ENCODE measurements around the gene STIM2.
"Not testable (repeated sequence)": the region's sequence is repeated elsewhere in the genome, so short reads cannot be mapped to it uniquely, and the experiment has no call there.

The STIM2 gene

GRCh38 chr4:26962720-26963119 is 102.1 kb downstream of the STIM2 start:
- no peak overlapping the region for H3K4me3 ChIP-seq (ENCODE audit: low read depth, low read length)
- POLR2A ChIA-PET, result no interaction called here
- TF ChIP-seq, protein P1, sequence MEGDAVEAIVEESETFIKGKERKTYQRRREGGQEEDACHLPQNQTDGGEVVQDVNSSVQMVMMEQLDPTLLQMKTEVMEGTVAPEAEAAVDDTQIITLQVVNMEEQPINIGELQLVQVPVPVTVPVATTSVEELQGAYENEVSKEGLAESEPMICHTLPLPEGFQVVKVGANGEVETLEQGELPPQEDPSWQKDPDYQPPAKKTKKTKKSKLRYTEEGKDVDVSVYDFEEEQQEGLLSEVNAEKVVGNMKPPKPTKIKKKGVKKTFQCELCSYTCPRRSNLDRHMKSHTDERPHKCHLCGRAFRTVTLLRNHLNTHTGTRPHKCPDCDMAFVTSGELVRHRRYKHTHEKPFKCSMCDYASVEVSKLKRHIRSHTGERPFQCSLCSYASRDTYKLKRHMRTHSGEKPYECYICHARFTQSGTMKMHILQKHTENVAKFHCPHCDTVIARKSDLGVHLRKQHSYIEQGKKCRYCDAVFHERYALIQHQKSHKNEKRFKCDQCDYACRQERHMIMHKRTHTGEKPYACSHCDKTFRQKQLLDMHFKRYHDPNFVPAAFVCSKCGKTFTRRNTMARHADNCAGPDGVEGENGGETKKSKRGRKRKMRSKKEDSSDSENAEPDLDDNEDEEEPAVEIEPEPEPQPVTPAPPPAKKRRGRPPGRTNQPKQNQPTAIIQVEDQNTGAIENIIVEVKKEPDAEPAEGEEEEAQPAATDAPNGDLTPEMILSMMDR (IDR thresholded peaks at IDR 0.05; ENCODE audit: insufficient read depth, low read length, missing control alignments), result no peak
- no peak for DNase-seq (ENCODE audit: low read depth, low spot score)
- CTCF ChIA-PET, result no interaction called here

DNA sequence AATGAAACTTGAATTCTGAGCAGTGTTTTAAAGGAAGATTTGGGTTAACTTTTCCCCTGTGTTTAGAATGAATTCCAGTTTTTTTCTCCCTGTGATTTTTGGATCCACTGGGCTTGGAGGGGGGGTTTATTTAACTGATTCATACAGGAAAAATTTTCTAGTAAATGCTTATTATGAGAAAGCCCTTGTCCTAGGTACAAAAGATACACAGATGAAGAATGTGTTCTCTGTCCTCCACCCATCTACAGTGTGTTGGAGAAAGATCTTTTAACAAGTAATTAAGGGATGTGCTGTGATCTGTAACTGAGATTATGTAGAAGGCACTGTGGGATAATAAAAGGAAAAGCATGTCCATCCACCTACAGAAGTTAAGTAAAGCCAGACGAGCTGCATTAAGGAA is 103.9 kb downstream of the STIM2 start:
- CTCF ChIA-PET, result no interaction called here
- POLR2A ChIA-PET, result no interaction called here
- TF ChIP-seq, protein P1 (IDR thresholded peaks at IDR 0.05; ENCODE audit: insufficient read depth, low read length, missing control alignments), result no peak
- no peak overlapping the region for H3K4me3 ChIP-seq (ENCODE audit: low read depth, low read length)
- DNase-seq (ENCODE audit: low read depth, low spot score), result no peak

GRCh38 chr4:26964994-26965393 is 104.4 kb downstream of the STIM2 start:
- ChIA-PET CTCF (no interaction called here), POLR2A (no interaction called here)
- H3K4me3 ChIP-seq (ENCODE audit: low read depth, low read length), result no peak overlapping the region
- no peak for DNase-seq (ENCODE audit: low read depth, low spot score)
- TF ChIP-seq, protein P1 (IDR thresholded peaks at IDR 0.05; ENCODE audit: insufficient read depth, low read length, missing control alignments), result no peak

- CTCF ChIA-PET; H3K4me3 ChIP-seq (ENCODE audit: low read depth, low read length); DNase-seq (ENCODE audit: low read depth, low spot score); POLR2A ChIA-PET: not testable (repeated sequence)
These were observed 115.0 kb downstream of the STIM2 start for GRCh38 chr4:26975464-26976181.

DNA sequence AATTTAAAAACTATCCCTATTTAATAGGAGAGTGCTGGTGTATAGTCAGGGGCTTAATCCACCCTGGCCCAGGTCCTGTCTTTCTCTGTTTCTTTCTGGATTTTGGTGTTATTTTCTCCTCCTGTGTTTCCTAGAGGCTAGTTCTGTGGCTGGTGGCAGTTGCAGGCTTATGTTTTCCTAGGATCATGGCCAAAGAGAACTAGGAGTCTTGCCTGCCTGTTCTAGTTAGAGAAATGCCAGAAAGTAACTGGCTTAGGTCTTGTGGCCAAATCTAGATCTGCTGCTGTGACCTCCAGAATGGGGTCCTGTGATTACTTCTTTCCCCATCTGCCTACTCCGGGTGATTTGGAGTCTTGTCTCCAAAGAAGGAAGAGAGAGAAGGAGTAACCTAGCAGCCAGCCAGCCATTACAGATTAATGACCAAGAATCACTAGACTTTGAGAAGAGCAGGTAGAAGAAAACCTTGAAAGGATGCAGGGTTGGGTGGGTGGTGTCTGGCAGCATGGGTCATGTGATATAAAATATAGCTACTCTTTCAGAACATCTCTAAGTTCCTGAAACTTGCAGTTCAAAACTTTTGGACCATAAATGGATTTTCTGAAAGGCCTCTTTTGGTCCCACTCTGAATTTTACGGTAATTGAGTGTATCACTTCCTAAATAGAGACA is 117.9 kb downstream of the STIM2 start:
- no peak for DNase-seq (ENCODE audit: low read depth, low spot score)
- CTCF ChIA-PET, result no interaction called here
- TF ChIP-seq, protein P1 (IDR thresholded peaks at IDR 0.05; ENCODE audit: insufficient read depth, low read length, missing control alignments), result no peak
- POLR2A ChIA-PET, result no interaction called here
- no peak overlapping the region for H3K4me3 ChIP-seq (ENCODE audit: low read depth, low read length)

- CTCF ChIA-PET, result no interaction called here
- no peak overlapping the region for H3K4me3 ChIP-seq (ENCODE audit: low read depth, low read length)
- POLR2A ChIA-PET, result no interaction called here
- no peak for DNase-seq (ENCODE audit: low read depth, low spot score)
- TF ChIP-seq, protein P1 (IDR thresholded peaks at IDR 0.05; ENCODE audit: insufficient read depth, low read length, missing control alignments), result no peak
These were observed 124.3 kb downstream of the STIM2 start for GRCh38 chr4:26984896-26985295.

DNA sequence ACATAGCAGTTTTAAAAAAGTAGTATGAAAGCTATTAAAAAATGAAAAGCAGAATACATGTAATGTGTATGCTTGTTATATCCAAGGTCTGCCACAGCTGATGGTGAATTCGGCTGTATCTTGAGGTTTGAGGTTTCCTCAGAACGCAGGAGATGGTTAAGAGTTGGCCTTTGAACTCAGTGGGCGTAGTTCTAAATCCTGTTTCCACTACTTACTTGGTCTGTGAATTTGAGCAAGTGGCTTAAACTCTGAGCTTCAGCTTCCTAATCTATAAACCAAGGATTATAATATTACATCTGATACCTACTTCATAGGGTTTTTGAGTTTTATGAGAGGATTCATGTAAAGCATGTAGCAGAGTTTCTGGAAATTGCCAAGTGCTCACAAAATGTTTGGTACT is 125.2 kb downstream of the STIM2 start:
- DNase-seq (ENCODE audit: low read depth, low spot score), result no peak

More for the DNA sequence above, 125.2 kb downstream of the STIM2 start:
- ChIA-PET POLR2A (no interaction called here), CTCF (no interaction called here)
- no peak overlapping the region for H3K4me3 ChIP-seq (ENCODE audit: low read depth, low read length)
- TF ChIP-seq, protein P1 (IDR thresholded peaks at IDR 0.05; ENCODE audit: insufficient read depth, low read length, missing control alignments), result no peak
